OCI-LY7 (cell line): ENCODE data around the gene IQCH.

ENCODE experiments used
- CTCF ChIP-seq: fragments of 200-600 bp; sonication (generic); conservative IDR thresholded peaks from 2 replicates; pipeline ENCODE4 v1.5.1; 2014; ENCODE audit warnings: mild to moderate bottlenecking, antibody characterized with exemption, low read length, moderate library complexity, mixed read lengths
- EZH2phosphoT487 ChIP-seq: fragments of 200-600 bp; sonication (generic); IDR thresholded peaks from 2 replicates; pipeline ENCODE4 v1.6.1; 2018; ENCODE audit warnings: low read depth, borderline replicate concordance, mild to moderate bottlenecking, mixed run types, antibody characterized with exemption, low read length, moderate library complexity, mixed read lengths

- TF ChIP-seq CTCF (no peak), EZH2phosphoT487 (no peak)
These were observed 39.5 kb upstream of the IQCH start for GRCh38 chr15:67215102-67215501.
